BLaER1 treated with 17β-estradiol and CSF1 and Interleukin-3, amounts not matched to agents 10 nM and 100 nM (cell line): ENCODE results near the gene SYCE1L.
"Not testable (repeated sequence)": the region's sequence is repeated elsewhere in the genome, so short reads cannot be mapped to it uniquely, and the experiment has no call there.

Experiments
- H3K27ac ChIP-seq, 11 experiments: shearing (Covaris generic); formaldehyde crosslinking; 2 replicates each; pipeline ENCODE4 v1.8.1; 2022
- H3K27me3 ChIP-seq, 11 experiments: shearing (Covaris generic); formaldehyde crosslinking; 2 replicates each; pipeline ENCODE4 v1.8.1; 2022
- H3K36me3 ChIP-seq, 11 experiments: shearing (Covaris generic); formaldehyde crosslinking; 2 replicates each; pipeline ENCODE4 v1.8.1; 2022
- H3K4me1 ChIP-seq, 10 experiments: shearing (Covaris generic); formaldehyde crosslinking; 2 replicates each; pipeline ENCODE4 v1.8.1; 2022
- H3K4me2 ChIP-seq, 11 experiments: shearing (Covaris generic); formaldehyde crosslinking; 2 replicates each; pipeline ENCODE4 v1.8.1; 2022
- H3K4me3 ChIP-seq, 10 experiments: shearing (Covaris generic); formaldehyde crosslinking; 2 replicates each; pipeline ENCODE4 v1.8.1; 2022
- H3K9ac ChIP-seq, 11 experiments: shearing (Covaris generic); formaldehyde crosslinking; 2 replicates each; pipeline ENCODE4 v1.8.1; 2022
- H3K9me3 ChIP-seq, 11 experiments: shearing (Covaris generic); formaldehyde crosslinking; replicated peaks in 1 of 11; 2 replicates each; pipeline ENCODE4 v1.8.1; 2022
- H4K20me1 ChIP-seq, 11 experiments: shearing (Covaris generic); formaldehyde crosslinking; 2 replicates each; pipeline ENCODE4 v1.8.1; 2022
- Cebpa-rat ChIP-seq, 11 experiments: shearing (Covaris generic); IDR thresholded peaks; 2 replicates each; pipeline ENCODE4 v1.8.1; 2022

SYCE1L gene

DNA sequence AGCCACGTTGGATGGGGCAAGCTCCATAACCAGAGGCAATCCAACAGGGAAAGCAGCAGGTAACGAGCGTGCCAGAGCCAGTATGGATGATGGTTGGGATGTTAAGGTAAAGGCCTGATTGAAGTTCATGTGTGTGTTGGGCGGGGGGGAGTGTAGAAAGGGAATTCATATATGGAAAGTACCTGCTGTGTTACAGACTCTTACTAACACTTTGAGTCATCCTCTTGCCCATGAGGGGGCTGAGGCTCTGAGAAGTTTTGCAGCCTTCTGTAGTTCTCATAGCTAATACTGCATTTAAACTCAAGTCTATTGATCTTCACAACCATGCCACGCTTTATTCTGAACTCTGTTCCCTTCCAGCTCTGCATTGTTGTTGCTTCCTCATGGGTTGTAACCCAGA is 28.5 kb downstream of the SYCE1L start:
- Histone ChIP-seq H3K9ac (no peak overlapping the region), H3K4me2 (no peak overlapping the region), H3K36me3 (0 out of 22 replicates have a peak, but pooled peaks cover 0 to 6% (median 0%) of the 10 kb centered on the region in 11 experiments), H4K20me1 (no peaks in the 10 kb centered on the region), H3K4me3 (no peak overlapping the region), H3K27me3 (no peaks in the 10 kb centered on the region), H3K4me1 (peaks cover 0 to 6% (median 0%) of the 10 kb centered on the region in 10 experiments; a peak in 3 of 20 replicates), H3K27ac (no peak overlapping the region), H3K9me3 (no peaks in the 10 kb centered on the region)
- no peak for TF ChIP-seq Cebpa-rat (IDR thresholded peaks at IDR 0.05)

GRCh38 chr16:77231047-77231446 is 31.8 kb downstream of the SYCE1L start:
- peaks cover 0 to 8% (median 5%) of the 10 kb centered on the region in 10 experiments; a peak in 6 of 20 replicates for H3K4me1 ChIP-seq
- H3K9me3 ChIP-seq, result no peaks in the 10 kb centered on the region
- TF ChIP-seq Cebpa-rat (IDR thresholded peaks at IDR 0.05), result no peak
- no peaks in the 10 kb centered on the region for H3K36me3 ChIP-seq
- no peak overlapping the region for H3K27ac ChIP-seq
- no peak overlapping the region for H3K9ac ChIP-seq
- no peak overlapping the region for H3K4me2 ChIP-seq
- no peaks in the 10 kb centered on the region for H4K20me1 ChIP-seq
- H3K4me3 ChIP-seq, result no peak overlapping the region
- H3K27me3 ChIP-seq, result no peaks in the 10 kb centered on the region

DNA sequence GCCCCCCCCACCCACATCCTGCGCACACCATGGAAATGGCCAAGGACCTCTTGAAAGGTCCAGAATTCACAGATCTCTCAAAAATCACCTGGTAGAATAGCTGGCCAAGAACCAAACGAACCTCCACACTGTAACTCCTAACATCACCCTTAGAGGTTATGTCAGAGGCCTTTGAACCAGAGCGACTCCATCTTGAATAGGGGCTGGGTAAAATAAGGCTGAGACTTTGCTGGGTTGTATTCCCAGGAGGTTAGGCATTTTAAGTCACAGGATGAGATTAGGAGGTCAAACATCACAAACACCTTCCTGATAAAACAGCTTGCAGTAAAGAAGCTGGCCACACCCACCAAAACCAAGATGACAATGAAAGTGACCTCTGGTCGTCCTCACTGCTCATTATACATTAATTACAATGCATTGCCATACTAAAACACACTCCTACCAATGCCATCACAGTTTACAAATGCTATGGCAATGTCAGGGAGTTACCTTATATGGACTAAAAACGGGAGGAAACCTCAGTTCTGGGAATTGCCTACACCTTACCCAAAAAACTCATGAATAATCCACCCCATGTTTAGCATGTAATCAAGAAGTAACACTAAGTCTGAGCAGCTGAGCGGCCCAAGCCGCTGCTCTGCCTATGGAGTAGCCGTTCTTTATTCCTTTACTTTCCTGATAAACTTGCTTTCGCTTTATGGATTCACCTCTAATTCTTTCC is 34.8 kb downstream of the SYCE1L start:
- peaks cover 0 to 8% (median 6%) of the 10 kb centered on the region in 10 experiments; a peak in 6 of 20 replicates for H3K4me1 ChIP-seq
- TF ChIP-seq Cebpa-rat (IDR thresholded peaks at IDR 0.05), result no peak
- no peak overlapping the region for H3K9ac ChIP-seq
- H4K20me1 ChIP-seq, result no peaks in the 10 kb centered on the region
- H3K4me3 ChIP-seq, result no peak overlapping the region
- no peaks in the 10 kb centered on the region for H3K9me3 ChIP-seq
- no peaks in the 10 kb centered on the region; a peak in 1 of 22 replicates for H3K27me3 ChIP-seq
- H3K36me3 ChIP-seq, result no peaks in the 10 kb centered on the region
- H3K4me2 ChIP-seq, result peak overlapping the region in 3 of 11 experiments; percentile 12 to 26 (median 18); a peak in 1 of 22 replicates
- no peak overlapping the region for H3K27ac ChIP-seq

DNA sequence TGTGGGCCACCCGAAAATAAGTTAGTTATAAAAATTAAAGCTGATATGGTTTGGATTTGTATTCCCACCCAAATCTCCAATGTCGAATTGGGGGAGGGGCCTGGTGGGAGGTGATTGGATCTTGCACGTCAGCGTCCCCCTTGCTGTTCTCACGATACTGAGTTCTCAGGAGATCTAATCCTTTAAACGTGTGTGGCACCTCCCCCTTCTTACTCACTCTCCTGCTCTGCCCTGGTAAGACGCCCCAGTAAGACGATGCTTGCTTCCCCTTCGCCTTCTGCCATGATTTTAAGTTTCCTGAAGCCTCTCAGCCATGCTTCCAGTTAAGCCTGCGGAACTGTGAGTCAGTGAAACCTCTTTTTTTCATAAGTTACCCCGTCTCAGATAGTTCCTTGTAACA is 35.4 kb downstream of the SYCE1L start:
- no peak for TF ChIP-seq Cebpa-rat (IDR thresholded peaks at IDR 0.05)
- Histone ChIP-seq H3K9me3 (no peaks in the 10 kb centered on the region), H3K4me1 (peaks cover 0 to 8% (median 6%) of the 10 kb centered on the region in 10 experiments; a peak in 6 of 20 replicates), H3K4me2 (peak overlapping the region in 4 of 11 experiments; percentile 12 to 33 (median 22); a peak in 3 of 22 replicates), H3K4me3 (no peak overlapping the region), H3K27ac (no peak overlapping the region), H4K20me1 (no peaks in the 10 kb centered on the region), H3K9ac (no peak overlapping the region; a peak in 1 of 22 replicates), H3K36me3 (no peaks in the 10 kb centered on the region), H3K27me3 (no peaks in the 10 kb centered on the region; a peak in 1 of 22 replicates)

- Histone ChIP-seq H3K27ac (no peak overlapping the region), H3K36me3 (no peaks in the 10 kb centered on the region), H3K4me2 (peak overlapping the region in 10 of 11 experiments; percentile 31 to 88 (median 60); a peak in 18 of 22 replicates), H3K4me3 (no peak overlapping the region; a peak in 1 of 20 replicates), H3K27me3 (no peaks in the 10 kb centered on the region; a peak in 1 of 22 replicates), H4K20me1 (no peaks in the 10 kb centered on the region), H3K9ac (no peak overlapping the region), H3K9me3 (no peaks in the 10 kb centered on the region), H3K4me1 (peaks cover 0 to 8% (median 6%) of the 10 kb centered on the region in 10 experiments; a peak in 6 of 20 replicates)
- TF ChIP-seq Cebpa-rat (IDR thresholded peaks at IDR 0.05), result no peak
Observed at GRCh38 chr16:77236063-77236511, 36.9 kb downstream of the SYCE1L start.

DNA sequence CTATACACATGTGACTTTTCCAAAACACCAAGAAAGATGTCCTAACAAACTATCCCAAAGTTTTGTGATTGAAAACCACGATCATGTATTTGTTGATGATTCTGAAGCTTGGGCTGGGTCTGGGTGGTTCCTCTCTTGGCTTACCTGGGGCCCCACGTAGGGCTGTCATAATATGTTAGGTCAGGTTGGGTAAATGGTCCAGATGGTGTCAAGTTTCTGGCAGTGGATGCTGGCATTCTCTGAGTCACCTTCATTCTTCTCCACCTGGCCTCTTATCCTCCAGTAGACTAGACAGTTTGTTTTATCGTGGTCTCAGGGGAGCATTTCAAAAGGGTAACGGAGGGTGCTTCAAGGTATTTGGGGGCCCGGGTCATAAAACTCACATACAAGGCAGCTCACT is 39.4 kb downstream of the SYCE1L start:
- H3K36me3 ChIP-seq, result no peaks in the 10 kb centered on the region
- no peak overlapping the region for H3K4me3 ChIP-seq
- no peak overlapping the region for H3K9ac ChIP-seq
- peaks cover 0 to 8% (median 6%) of the 10 kb centered on the region in 10 experiments; a peak in 6 of 20 replicates for H3K4me1 ChIP-seq
- no peak overlapping the region for H3K4me2 ChIP-seq
- TF ChIP-seq Cebpa-rat (IDR thresholded peaks at IDR 0.05), result no peak
- no peaks in the 10 kb centered on the region for H4K20me1 ChIP-seq
- H3K9me3 ChIP-seq, result no peaks in the 10 kb centered on the region
- no peaks in the 10 kb centered on the region; a peak in 1 of 22 replicates for H3K27me3 ChIP-seq
- no peak overlapping the region for H3K27ac ChIP-seq

DNA sequence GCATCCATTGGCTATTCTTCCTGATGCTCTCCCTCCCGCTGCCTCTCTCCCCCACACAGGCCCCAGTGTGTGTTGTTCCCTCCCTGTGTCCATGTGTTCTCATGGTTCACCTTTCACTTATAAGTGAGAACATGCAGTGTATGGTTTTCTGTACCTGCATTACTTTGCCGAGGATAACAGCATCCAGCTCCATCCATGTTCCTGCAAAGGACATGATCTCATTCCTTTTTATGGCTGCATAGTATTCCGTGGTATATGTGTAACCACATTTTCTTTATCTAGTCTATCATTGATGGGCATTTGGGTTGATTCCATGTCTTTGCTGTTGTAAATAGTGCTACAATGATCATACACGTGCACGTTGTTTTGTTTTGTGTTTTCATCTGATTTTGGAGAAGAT is 43.3 kb downstream of the SYCE1L start:
- not testable (repeated sequence) for H4K20me1 ChIP-seq, H3K4me2 ChIP-seq, H3K36me3 ChIP-seq, H3K9me3 ChIP-seq, H3K27me3 ChIP-seq, H3K4me3 ChIP-seq, H3K27ac ChIP-seq, H3K4me1 ChIP-seq, H3K9ac ChIP-seq

GRCh38 chr16:77246150-77246549 is 46.9 kb downstream of the SYCE1L start:
- Histone ChIP-seq H3K4me1 (no peaks in the 10 kb centered on the region), H3K36me3 (no peaks in the 10 kb centered on the region), H3K4me3 (no peak overlapping the region), H3K9me3 (no peaks in the 10 kb centered on the region), H3K27ac (no peak overlapping the region), H3K4me2 (no peak overlapping the region), H3K27me3 (no peaks in the 10 kb centered on the region), H4K20me1 (no peaks in the 10 kb centered on the region), H3K9ac (no peak overlapping the region)
- no peak for TF ChIP-seq Cebpa-rat (IDR thresholded peaks at IDR 0.05)

DNA sequence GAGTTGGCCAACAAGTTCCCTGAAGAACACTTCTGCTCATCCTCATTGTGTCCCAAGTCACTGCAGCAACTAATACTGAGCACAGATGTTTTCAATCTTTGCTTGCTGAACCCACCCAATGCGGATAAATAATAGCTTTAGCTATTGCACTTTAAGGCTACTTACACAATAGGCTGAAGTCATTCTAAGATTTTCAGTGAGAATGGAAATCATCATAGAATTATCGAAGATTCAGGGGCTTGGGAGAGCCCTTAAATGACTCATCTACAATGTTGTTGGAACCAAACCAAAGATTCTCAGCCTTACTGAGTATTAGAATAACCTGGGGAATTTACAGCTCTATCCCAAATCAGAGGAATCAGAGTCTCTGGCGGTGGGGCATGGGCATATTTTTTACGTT is 51.2 kb downstream of the SYCE1L start:
- H3K27me3 ChIP-seq, result no peaks in the 10 kb centered on the region
- no peak overlapping the region for H3K4me3 ChIP-seq
- H3K9ac ChIP-seq, result no peak overlapping the region
- H3K4me2 ChIP-seq, result no peak overlapping the region
- H3K4me1 ChIP-seq, result no peaks in the 10 kb centered on the region
- TF ChIP-seq Cebpa-rat (IDR thresholded peaks at IDR 0.05), result no peak
- H3K36me3 ChIP-seq, result no peaks in the 10 kb centered on the region
- H3K9me3 ChIP-seq, result peaks cover 0 to under 1% (median 0%) of the 10 kb centered on the region in 11 experiments; a peak in 1 of 22 replicates
- H3K27ac ChIP-seq, result no peak overlapping the region
- H4K20me1 ChIP-seq, result no peaks in the 10 kb centered on the region
